ENCODE data around the gene BICD1. TPM values are rescaled to one million over a fixed set of nuclear protein-coding genes. Genes with fewer than 3 reads are reported as not detected.

The BICD1 gene
- polyA plus RNA-seq, 1 of the 3 experiments (the other 2 are of a cell fraction): 12.1 TPM

DNA sequence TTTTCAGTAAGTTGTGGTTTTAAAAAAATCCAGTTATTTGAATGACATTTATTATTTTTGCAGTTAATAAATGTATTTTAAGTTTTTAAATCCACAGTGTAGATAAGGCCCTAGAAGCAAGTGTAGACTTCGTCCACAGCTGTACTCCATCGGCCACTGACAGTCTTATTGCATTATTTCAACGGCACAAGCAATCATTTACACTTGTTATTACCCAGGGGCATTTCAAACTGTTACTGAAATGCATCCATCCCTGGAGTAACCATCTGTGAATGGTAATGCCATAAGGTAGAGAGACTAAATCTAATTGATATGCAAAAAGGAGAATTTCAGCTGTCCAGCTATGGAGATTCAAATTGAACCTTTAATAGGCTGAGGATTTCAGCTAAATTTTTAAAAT, 48.4 kb downstream of the BICD1 start:
- Histone ChIP-seq H4K20me1 (ENCODE audit: insufficient read depth) (no peaks in the 10 kb centered on the region), H3K79me2 (ENCODE audit: insufficient read depth) (peaks cover 4% of the 10 kb centered on the region; the same call in 1 of the 2 replicates), H3F3A (replicated peaks; ENCODE audit: insufficient read depth) (no peaks in the 10 kb centered on the region), H3K4me3 (ENCODE audit: low read depth in 2 of 2, low read length in 1 of 2) (no peak overlapping the region), H3K9me3 (no peaks in the 10 kb centered on the region), H3K36me3 (replicated peaks in 1 of 2; ENCODE audit: control insufficient read depth in 1 of 2, insufficient read depth in 2 of 2, low read length in 1 of 2) (peaks cover 0 to 3% of the 10 kb centered on the region in 2 experiments), H3K9ac (no peak overlapping the region), H2AFZ (ENCODE audit: low read depth) (no peak overlapping the region), H3K4me2 (no peak overlapping the region), H3K27ac (ENCODE audit: low read depth in 2 of 2, low read length in 1 of 2) (peak overlapping the region in 1 of 2 experiments; percentile 67; a peak in 2 of 4 replicates), H3K9me2 (no peaks in the 10 kb centered on the region), H3K27me3 (ENCODE audit: insufficient read depth) (no peaks in the 10 kb centered on the region), H3K4me1 (ENCODE audit: control insufficient read depth in 1 of 2, insufficient read depth in 2 of 2, low read depth in 1 of 2, low read length in 1 of 2) (peaks cover 0 to 30% of the 10 kb centered on the region in 2 experiments; a peak in 2 of 4 replicates)
- peak; percentile 62 for DNase-seq
- POLR2A ChIA-PET: interaction anchor here (1.5 kb wide), 1 partner anchor 49 kb away, joined by 3 read pairs; the partner anchor contains the start of gene BICD1
- 69% methylated on average over 3 of the region's 3 CpGs for WGBS (ENCODE audit: low lambda C conversion rate)
- CTCF ChIA-PET: interaction anchor here (0.9 to 1.5 kb wide), 5 partner anchors 27 to 144 kb away, joined by 3 to 4 read pairs (median 3); no protein-coding TSS in a partner anchor
- TF ChIP-seq FOXM1 (IDR thresholded peaks at IDR 0.05; ENCODE audit: low read depth): no peak
- TF ChIP-seq REST (IDR thresholded peaks at IDR 0.05; ENCODE audit: low read depth, low read length): no peak
- TF ChIP-seq FOSL2 (IDR thresholded peaks at IDR 0.05; ENCODE audit: borderline replicate concordance, low read depth): no peak
- TF ChIP-seq MEF2A (IDR thresholded peaks at IDR 0.05; ENCODE audit: borderline replicate concordance, low read depth): no peak
- no peak for TF ChIP-seq TEAD4 (IDR thresholded peaks at IDR 0.05; ENCODE audit: borderline replicate concordance, insufficient read depth)
- no peak for TF ChIP-seq NFIC (IDR thresholded peaks at IDR 0.05; ENCODE audit: borderline replicate concordance)
- TF ChIP-seq MAX (IDR thresholded peaks at IDR 0.05; ENCODE audit: low read depth): no peak
- TF ChIP-seq SMC3 (IDR thresholded peaks at IDR 0.05; ENCODE audit: low read depth, low read length): no peak
- TF ChIP-seq GATA2 (CRISPR knock-in tag; IDR thresholded peaks at IDR 0.05): peak; percentile 59
- TF ChIP-seq NRF1 (IDR thresholded peaks at IDR 0.05; ENCODE audit: low read depth, low read length): no peak
- TF ChIP-seq RXRA (IDR thresholded peaks at IDR 0.05; ENCODE audit: borderline replicate concordance, low read depth): no peak
- peak; percentile 1; the same call in 1 of the 2 replicates for TF ChIP-seq RAD21 (IDR thresholded peaks at IDR 0.05; ENCODE audit: low read length)
- TF ChIP-seq RCOR1 (IDR thresholded peaks at IDR 0.05; ENCODE audit: low read length): peak; percentile 79
- TF ChIP-seq FOXJ3 (CRISPR knock-in tag; IDR thresholded peaks at IDR 0.05): 0 out of 2 replicates have a peak, but pooled peaks have one; percentile 34
- no peak for TF ChIP-seq RFX5 (IDR thresholded peaks at IDR 0.05; ENCODE audit: low read length)
- no peak for TF ChIP-seq IRF3 (IDR thresholded peaks at IDR 0.05; ENCODE audit: low read depth, low read length)
- TF ChIP-seq, protein P1, sequence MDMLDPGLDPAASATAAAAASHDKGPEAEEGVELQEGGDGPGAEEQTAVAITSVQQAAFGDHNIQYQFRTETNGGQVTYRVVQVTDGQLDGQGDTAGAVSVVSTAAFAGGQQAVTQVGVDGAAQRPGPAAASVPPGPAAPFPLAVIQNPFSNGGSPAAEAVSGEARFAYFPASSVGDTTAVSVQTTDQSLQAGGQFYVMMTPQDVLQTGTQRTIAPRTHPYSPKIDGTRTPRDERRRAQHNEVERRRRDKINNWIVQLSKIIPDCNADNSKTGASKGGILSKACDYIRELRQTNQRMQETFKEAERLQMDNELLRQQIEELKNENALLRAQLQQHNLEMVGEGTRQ (IDR thresholded peaks at IDR 0.05; ENCODE audit: borderline replicate concordance, low read depth, low read length): no peak
- no peak for TF ChIP-seq USF1 (IDR thresholded peaks at IDR 0.05; ENCODE audit: borderline replicate concordance, low read depth)
- no peak for TF ChIP-seq EZH2phosphoT487 (IDR thresholded peaks at IDR 0.05; ENCODE audit: borderline replicate concordance, low read depth)
- TF ChIP-seq CHD2 (IDR thresholded peaks at IDR 0.05; ENCODE audit: low read length, partially characterized antibody): peak; percentile 58
- TF ChIP-seq ELF1 (IDR thresholded peaks at IDR 0.05): no peak
- TF ChIP-seq YY1 (IDR thresholded peaks at IDR 0.05; ENCODE audit: low read depth): no peak
- no peak for TF ChIP-seq ZBTB33 (IDR thresholded peaks at IDR 0.05; ENCODE audit: borderline replicate concordance, low read depth)
- no peak for TF ChIP-seq TAF1 (IDR thresholded peaks at IDR 0.05; ENCODE audit: borderline replicate concordance, low read depth, low read length)
